Inflammatory macrophage (primary cell): ENCODE results near the gene ZBTB34.

Experiments used
- DNase-seq, 2 donors: peaks; one replicate each; pipeline ENCODE4 v3.0.0-alpha.2; 2020 to 2022

ZBTB34 gene

GRCh38 chr9:126932871-126933321 lies 72.5 kb downstream of the ZBTB34 start:
- no peak for DNase-seq

- no peak for DNase-seq
Measured at GRCh38 chr9:126933334-126933980, 73.0 kb downstream of the ZBTB34 start.

- DNase-seq: no peak
Measured at GRCh38 chr9:126934441-126934840, 74.0 kb downstream of the ZBTB34 start.
